RPMI7951 (cell line): ENCODE measurements around the gene GRID1. TPM values are rescaled to one million over a fixed set of nuclear protein-coding genes. Genes with fewer than 3 reads are reported as not detected.

Source experiments
- DNase-seq: peaks from one replicate; pipeline ENCODE4 v3.0.0-alpha.2; 2012; ENCODE audit warnings: low read depth
- total RNA-seq: library from RNA; depleted of rRNA; stranded (reverse); fragments of >200 nt; shearing (Covaris generic); gene quantifications from 2 replicates; pipeline ENCODE4 v1.2.3, GENCODE V29; 2014

The GRID1 gene
- total RNA-seq, 1 experiment from 2014 or later = not detected

DNA sequence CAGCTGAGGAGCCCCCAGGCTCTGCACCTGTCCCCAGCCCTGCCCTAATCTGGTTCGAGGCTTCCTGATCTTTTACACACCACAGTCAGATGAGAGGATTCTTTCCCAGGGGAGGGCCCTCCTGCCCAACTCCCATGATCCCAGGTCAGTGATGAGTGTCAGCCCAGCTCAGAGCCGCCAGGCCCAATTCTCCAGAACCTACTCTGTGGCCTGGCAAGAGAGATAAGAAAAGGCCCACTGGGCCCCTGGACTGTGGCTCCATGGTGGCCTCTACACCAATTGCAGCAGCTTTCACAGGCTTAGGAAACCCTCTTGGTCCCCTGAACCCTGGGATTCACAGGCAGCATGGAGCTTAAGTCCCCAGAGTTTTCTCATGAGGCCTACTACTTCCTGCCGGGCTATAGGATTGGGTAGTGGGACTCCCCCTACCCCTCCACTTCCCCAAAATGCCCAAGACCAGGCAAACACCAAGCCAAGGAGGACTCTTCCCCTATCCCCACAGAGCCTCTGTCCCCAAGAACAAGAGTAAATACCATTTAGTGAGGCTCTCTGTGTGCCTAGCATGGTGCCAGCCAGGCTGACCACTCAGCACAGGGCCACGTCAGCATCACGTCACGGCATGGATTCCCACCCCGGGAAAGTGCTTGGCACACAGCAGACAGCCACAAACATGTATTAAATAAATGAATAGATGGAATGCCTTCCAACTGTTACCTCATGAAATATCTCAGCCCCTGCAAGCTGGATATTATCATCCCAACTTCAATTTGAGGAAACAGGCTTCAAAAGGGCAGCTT lies 100.0 kb downstream of the GRID1 start:
- DNase-seq = no peak

- no peak for DNase-seq
Measured at GRCh38 chr10:86265895-86266259, 100.7 kb downstream of the GRID1 start.

DNA sequence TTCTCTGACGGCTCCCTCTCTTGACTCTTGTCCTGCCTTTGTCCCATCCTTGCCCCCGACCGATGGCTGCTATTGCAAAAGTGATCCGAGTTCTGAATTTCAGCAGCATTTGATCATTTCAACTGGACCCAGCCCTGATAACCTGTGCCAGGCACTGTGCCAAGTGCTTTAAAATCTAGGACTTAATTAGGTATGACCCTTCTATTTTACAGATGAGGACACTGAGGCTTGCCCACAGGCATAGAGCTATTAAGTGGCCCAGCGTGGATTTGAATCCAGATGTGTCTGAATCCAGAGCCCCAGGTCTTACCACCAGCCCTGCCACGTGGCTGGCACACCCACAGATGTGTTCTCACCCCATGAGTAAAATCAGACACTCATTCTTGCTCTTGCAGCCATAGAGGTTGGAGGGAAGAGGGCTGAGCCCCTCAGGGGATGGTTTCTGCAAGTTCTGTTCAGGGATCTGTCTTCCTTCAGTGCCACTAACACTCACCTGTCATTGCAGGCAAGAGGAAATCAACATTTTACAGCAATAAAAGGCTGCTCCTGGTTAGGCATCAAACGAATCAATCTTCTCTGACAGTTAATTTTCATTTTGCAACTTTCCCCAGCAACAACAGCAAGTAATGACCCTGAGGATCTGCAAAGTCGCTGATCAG lies 101.2 kb downstream of the GRID1 start:
- no peak for DNase-seq

DNA sequence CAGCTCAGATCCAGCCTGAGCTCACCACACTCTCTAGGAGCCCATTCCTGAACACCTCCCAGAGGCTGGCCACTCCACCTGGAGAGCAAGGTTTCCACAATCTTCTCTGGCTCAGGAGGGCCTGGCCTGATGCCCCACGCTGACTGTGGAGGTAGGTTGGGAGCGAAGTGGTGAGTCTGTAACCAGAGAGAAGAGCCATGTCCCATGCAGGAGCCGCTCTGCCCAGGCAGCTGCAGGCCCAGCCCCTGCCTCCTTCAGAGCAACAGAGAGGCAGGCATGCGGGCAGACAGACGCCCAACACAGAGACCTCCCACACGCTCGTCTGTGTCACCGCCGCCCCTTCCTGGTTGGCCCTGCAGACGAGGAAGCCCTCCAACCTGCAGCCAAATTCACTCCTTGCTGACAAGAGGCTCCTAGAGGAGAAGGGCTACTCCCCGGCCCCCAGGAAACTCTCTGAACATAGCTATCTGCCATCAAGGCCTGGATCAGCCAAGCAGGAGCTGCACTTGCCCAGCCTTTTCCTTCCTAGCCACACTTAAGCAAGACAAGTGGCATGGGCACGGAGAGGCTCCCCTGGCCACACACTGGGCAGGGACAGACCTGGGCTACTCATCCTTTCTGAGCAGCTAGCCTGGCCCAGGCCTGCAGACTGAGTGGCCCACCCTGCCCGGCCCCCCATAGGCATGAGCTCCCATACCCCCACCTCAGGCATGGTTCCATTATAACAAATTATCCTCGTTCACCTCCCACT lies 101.9 kb downstream of the GRID1 start:
- no peak for DNase-seq

GRCh38 chr10:86263907-86264306 lies 102.7 kb downstream of the GRID1 start:
- DNase-seq = no peak

DNA sequence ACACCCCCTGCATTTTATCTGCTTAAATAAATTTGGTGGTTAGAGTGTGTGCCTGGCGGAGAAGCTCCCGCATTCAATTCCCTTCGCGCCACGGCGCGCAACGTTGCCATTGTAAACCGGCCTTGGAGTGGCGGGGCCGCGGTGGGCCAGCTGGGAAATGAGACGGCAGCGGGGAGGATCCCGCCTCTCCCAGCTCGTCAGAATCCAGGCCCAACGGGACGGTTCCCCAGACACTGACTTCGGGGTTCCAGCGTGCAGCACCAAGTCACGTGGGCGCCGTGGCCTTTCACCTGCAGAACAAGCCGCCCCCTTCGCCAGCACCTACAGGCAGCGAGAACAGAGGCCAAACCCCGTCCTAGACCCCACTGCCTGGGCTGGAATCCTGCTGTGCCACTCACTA lies 103.4 kb downstream of the GRID1 start:
- DNase-seq = no peak

- DNase-seq = no peak
Measured at GRCh38 chr10:86262688-86263181, 103.9 kb downstream of the GRID1 start.

- DNase-seq = peak; percentile 4
Measured at GRCh38 chr10:86261941-86262687, 104.5 kb downstream of the GRID1 start.

DNA sequence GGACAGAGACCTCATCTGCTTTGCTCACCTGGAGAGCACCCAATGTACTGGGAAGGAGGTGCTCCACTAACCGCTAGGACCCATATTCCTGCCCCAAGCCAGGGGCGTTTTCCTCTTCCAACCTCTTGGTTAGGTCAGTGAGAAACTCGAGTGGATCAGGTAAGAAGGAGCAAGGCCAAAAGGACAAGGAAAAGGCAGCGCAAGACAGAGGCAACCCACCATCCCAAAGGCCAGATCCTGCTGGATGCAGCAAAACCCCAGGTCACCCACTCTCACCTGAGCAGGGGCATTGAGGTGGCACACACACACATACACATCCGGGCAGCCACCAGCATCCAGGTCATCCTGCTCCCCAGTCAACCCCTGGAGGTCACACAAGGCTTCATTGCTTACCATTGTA lies 105.1 kb downstream of the GRID1 start:
- DNase-seq = no peak

DNA sequence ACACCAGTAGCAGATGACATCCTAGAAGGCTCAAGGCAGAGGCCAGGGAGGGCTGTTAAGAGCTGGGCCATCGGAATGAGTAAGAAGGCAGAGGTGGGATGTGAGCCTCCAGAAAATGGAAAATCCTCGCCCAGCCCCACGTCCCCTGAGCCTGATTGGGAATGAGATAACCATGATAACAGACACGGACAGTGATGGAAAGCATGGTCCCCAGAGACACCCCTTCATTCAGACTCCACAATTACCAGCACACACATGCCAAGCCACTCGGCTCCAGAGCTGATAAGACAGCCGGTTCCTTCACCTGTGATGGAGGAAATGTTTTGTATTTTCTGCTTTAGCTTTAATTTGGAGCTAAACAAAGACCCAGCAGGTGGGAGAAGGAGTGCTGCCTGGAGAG lies 106.0 kb downstream of the GRID1 start:
- DNase-seq = no peak

GRCh38 chr10:86259901-86260562 lies 106.6 kb downstream of the GRID1 start:
- DNase-seq = no peak

GRCh38 chr10:86258941-86259340 lies 107.7 kb downstream of the GRID1 start:
- no peak for DNase-seq

DNA sequence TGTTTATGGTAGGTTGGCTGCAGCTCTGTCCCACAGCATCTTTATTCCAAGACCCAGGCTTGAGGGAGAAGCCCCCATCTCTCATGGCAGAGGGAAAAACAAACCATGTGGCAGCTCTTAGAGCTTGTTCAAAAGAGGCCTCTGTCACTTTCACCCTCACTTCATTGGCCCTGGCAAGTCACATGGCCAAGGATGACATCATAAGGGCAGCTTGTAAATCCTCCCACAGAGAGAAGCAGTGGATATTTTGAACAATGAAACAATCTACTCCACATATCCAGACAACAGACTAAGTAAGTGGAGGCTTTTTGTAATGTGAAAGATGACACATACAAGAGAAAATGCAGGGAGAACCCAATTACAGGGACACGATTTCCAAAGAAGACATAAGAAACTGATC lies 108.1 kb downstream of the GRID1 start:
- DNase-seq = no peak

DNA sequence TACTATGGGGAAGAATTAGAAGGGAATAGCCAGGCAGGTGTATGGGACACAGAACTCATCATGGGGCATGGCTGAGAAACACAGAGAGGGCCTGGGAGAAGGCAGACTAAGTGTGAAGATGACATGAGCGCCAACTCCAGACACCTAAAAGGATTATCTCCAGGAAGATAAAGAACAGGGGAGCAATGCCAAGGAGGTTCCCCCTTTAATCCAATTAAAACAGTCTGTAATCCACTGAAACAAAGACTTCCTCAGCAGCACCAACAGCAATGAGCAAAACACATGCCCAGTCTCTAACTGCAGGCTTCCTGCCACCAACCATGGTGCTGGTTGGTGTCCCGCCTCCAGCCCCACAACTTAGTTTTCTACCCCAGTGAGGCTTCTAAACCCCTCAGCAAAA lies 108.9 kb downstream of the GRID1 start:
- no peak for DNase-seq

GRCh38 chr10:86256690-86257315 lies 109.8 kb downstream of the GRID1 start:
- DNase-seq = no peak

GRCh38 chr10:86255405-86256251 lies 111.0 kb downstream of the GRID1 start:
- DNase-seq = no peak

DNA sequence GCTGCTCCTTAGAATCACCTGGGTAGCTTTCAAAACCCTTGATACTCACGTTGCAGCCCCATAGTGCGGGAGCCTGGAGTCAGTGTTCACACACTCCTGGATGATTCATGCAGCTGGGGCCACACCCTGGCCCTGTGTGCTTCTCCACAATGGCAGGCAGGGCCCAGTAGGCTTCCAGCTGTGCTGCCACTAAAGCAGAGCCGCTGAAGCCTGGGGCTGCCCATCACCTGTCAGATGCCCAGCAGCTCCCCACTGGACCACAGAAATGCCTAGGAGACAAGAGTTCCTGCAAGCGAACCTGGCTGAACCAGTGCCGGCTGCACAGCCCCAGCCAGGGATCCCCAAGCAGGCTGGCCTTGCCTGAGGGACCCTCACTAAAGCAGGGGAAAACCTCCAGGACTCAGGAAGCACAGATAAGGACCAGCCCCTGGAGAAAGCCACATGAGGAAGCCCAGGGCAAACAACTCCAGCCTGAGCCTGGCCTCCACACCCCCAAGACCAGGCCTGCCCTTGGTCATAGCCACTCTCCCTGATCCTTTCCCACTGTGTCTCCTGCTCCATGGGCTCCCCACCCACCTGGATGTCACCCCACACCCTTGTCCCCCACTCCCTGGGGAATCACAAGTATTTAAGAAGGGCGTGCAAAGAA lies 111.9 kb downstream of the GRID1 start:
- no peak for DNase-seq

DNA sequence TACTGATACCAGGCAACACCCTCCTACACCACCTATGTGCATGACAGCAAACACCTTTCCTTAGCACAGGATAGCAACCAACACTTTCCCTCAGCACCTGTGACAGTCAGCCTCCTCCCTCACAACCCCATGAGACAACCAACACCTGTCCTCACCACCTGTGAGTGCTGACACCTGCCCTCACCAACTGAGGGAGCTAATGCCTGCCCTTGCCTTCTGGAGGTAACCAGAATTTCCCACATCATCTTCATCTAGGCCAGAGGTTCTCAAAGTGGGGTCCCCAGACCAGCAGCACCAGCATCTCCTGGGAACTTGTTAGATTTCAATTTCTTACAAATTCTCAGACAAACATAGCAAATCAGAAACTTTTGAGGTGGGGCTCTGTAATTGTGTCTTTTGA lies 112.5 kb downstream of the GRID1 start:
- DNase-seq = no peak
